Measurements from ENCODE around the gene SKI.

DNA sequence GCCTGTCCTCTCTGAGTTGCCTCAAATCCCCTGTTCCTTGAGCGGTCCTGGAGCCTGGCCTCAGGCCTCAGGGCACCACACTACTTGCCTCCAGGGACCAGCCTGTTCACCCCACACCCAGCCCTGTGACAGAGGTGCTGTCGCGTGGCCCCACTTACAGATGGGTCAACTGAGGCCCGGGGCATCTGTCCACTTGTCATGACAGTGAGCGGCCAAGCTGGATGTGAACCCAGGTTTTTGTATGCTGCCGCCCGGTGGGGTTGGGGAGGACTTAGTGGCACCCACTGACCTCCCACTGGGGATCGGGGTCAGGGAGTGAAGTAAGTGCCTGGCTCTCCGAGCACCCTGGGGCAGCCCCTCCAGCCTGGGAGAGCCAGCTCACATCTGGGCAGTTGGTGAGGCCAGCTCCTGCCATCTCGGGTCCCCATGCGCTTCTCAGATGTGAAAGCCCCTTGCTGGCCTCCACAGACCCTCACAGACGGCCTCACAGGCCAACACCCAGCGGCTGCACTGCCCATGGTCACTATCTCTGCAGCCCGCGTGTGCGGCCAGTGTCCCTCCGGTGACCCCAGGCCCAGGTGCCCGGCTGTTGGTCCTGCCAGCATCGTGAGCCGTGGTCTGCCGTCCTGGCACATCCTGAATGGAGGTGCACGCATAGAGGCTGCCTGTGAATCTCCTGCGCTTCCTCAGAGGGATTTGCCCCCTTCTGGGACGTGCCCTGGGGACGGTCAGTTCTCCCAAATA lies 24.3 kb upstream of the SKI start:
- TF ChIP-seq POLR2A (IDR thresholded peaks at IDR 0.05): no peak
- TF ChIP-seq, protein P1, sequence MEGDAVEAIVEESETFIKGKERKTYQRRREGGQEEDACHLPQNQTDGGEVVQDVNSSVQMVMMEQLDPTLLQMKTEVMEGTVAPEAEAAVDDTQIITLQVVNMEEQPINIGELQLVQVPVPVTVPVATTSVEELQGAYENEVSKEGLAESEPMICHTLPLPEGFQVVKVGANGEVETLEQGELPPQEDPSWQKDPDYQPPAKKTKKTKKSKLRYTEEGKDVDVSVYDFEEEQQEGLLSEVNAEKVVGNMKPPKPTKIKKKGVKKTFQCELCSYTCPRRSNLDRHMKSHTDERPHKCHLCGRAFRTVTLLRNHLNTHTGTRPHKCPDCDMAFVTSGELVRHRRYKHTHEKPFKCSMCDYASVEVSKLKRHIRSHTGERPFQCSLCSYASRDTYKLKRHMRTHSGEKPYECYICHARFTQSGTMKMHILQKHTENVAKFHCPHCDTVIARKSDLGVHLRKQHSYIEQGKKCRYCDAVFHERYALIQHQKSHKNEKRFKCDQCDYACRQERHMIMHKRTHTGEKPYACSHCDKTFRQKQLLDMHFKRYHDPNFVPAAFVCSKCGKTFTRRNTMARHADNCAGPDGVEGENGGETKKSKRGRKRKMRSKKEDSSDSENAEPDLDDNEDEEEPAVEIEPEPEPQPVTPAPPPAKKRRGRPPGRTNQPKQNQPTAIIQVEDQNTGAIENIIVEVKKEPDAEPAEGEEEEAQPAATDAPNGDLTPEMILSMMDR (IDR thresholded peaks at IDR 0.05): no peak
- no peak for TF ChIP-seq POLR2AphosphoS5 (IDR thresholded peaks at IDR 0.05)
- no peak for TF ChIP-seq EP300 (IDR thresholded peaks at IDR 0.05; ENCODE audit: low read depth)

All from transverse colon (tissue), 4 donors.